ENCODE data around the gene EFNB2.

DNA sequence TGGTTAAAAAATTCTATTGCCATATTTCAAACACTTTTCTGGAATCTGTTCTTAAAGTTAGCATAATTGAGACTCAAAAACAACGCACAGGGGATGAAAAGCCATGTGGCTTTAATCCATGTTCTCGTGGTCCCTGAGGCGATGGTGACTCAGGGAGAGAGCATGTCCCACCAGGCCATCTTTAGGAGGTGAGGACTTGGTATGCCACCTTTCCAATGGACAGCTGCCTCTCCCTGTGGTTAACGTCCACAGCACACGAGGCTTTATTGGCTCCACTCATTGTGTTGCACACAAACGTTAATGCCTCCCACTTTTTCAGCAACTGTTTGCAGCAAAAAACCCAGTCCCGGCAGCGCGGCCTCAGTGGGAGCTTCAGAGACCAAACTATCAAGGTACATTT is 51.4 kb downstream of the EFNB2 start:
- TF ChIP-seq, protein P1, sequence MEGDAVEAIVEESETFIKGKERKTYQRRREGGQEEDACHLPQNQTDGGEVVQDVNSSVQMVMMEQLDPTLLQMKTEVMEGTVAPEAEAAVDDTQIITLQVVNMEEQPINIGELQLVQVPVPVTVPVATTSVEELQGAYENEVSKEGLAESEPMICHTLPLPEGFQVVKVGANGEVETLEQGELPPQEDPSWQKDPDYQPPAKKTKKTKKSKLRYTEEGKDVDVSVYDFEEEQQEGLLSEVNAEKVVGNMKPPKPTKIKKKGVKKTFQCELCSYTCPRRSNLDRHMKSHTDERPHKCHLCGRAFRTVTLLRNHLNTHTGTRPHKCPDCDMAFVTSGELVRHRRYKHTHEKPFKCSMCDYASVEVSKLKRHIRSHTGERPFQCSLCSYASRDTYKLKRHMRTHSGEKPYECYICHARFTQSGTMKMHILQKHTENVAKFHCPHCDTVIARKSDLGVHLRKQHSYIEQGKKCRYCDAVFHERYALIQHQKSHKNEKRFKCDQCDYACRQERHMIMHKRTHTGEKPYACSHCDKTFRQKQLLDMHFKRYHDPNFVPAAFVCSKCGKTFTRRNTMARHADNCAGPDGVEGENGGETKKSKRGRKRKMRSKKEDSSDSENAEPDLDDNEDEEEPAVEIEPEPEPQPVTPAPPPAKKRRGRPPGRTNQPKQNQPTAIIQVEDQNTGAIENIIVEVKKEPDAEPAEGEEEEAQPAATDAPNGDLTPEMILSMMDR (IDR thresholded peaks at IDR 0.05), result no peak
- no peak for TF ChIP-seq JUN (CRISPR knock-in tag; IDR thresholded peaks at IDR 0.05)
- TF ChIP-seq, protein P2, sequence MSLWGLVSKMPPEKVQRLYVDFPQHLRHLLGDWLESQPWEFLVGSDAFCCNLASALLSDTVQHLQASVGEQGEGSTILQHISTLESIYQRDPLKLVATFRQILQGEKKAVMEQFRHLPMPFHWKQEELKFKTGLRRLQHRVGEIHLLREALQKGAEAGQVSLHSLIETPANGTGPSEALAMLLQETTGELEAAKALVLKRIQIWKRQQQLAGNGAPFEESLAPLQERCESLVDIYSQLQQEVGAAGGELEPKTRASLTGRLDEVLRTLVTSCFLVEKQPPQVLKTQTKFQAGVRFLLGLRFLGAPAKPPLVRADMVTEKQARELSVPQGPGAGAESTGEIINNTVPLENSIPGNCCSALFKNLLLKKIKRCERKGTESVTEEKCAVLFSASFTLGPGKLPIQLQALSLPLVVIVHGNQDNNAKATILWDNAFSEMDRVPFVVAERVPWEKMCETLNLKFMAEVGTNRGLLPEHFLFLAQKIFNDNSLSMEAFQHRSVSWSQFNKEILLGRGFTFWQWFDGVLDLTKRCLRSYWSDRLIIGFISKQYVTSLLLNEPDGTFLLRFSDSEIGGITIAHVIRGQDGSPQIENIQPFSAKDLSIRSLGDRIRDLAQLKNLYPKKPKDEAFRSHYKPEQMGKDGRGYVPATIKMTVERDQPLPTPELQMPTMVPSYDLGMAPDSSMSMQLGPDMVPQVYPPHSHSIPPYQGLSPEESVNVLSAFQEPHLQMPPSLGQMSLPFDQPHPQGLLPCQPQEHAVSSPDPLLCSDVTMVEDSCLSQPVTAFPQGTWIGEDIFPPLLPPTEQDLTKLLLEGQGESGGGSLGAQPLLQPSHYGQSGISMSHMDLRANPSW (CRISPR knock-in tag; conservative IDR thresholded peaks at IDR 0.05; ENCODE audit: low read depth), result no peak
- TF ChIP-seq, protein P3, sequence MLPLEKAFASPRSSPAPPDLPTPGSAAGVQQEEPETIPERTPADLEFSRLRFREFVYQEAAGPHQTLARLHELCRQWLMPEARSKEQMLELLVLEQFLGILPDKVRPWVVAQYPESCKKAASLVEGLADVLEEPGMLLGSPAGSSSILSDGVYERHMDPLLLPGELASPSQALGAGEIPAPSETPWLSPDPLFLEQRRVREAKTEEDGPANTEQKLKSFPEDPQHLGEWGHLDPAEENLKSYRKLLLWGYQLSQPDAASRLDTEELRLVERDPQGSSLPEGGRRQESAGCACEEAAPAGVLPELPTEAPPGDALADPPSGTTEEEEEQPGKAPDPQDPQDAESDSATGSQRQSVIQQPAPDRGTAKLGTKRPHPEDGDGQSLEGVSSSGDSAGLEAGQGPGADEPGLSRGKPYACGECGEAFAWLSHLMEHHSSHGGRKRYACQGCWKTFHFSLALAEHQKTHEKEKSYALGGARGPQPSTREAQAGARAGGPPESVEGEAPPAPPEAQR (CRISPR knock-in tag; IDR thresholded peaks at IDR 0.05), result no peak

Measured in WTC11 (cell line).